SW 1271 (cell line): ENCODE data around the gene TP53TG3B.
"Not testable (repeated sequence)": the region's sequence is repeated elsewhere in the genome, so short reads cannot be mapped to it uniquely, and the experiment has no call there.

ENCODE experiments used
- DNase-seq, 2 experiments: peaks; one replicate each; lab custom pipeline; 2025; lab: John Stamatoyannopoulos, UW

Gene TP53TG3B, protein sequence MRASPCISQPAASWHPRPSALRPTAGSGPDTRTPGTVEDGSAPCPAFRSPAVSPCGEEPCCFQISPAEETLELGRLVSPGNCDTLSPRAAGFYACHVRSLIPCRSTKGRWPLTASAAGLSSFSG

DNA sequence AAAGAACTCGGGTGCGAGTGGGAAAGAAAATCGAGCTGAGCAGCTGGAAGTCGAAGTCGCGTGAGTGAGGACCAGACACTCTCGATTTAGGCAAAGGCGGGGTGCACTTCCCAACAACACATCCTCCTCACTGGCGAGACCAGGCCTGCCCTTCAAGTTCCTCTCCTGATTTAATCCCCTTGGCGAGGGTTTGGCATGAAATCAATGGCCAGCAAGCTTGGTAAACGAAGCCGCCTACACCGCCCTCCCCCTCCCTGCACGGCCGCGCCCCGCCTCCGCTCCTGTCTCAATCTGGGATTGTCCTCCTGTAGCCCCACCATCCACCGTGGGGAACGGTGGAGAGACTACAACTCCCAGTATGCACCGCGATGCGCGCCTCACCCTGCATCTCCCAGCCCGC lies at the start of gene TP53TG3B:
TP53TG3B (plus strand) TSS at position 301 of the 400 bp plus-strand sequence; CDS start at position 369, 68 bp downstream.
- not testable (repeated sequence) for DNase-seq

- not testable (repeated sequence) for DNase-seq
Measured at GRCh38 chr16:33336226-33337012, 24.2 kb upstream of the TP53TG3B start.

DNA sequence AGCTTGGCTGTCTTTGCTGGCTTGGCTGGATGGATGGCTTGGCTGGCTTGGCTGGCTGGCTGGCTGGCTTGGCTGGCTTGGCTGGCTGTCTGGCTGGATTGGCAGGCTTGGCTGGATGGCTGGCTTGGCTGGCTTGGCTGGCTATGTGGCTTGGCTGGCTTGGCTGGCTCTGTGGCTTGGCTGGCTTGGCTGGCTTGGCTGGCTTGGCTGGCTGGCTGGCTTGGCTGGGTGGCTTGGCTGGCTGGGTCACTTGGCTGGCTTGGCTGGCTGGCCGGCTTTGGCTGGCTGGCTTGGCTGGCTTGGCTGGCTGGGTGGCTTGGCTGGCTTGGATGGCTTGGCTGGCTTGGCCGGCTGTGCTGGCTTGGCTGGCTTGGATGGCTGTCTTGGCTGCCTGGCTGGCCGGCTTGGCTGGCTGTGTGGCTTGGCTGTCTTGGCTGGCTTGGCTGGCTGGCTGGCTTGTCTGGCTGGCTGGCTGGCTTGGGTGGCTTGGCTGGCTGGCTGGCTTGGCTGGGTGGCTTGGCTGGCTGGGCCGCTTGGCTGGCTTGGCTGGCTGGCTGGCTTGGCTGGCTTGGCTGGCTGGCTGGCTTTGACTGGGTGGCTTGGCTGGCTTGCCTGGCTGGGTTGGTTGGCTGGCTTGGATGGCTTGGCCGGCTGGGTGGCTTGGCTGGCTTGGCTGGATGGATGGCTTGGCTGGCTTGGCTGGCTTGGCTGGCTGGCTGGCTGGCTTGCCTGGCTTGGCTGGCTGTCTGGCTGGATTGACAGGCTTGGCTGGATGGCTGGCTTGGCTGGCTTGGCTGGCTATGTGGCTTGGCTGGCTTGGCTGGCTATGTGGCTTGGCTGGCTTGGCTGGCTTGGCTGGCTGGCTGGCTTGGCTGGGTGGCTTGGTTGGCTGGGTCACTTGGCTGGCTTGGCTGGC lies 22.8 kb upstream of the TP53TG3B start:
- not testable (repeated sequence) for DNase-seq

- not testable (repeated sequence) for DNase-seq
Measured at GRCh38 chr16:33338543-33338951, 22.1 kb upstream of the TP53TG3B start.

GRCh38 chr16:33339093-33340061 lies 21.3 kb upstream of the TP53TG3B start:
- not testable (repeated sequence) for DNase-seq
